ENCODE measurements around the gene TNFRSF4. TPM values are rescaled to one million over a fixed set of nuclear protein-coding genes. Genes with fewer than 3 reads are reported as not detected.
"Not testable (repeated sequence)": the region's sequence is repeated elsewhere in the genome, so short reads cannot be mapped to it uniquely, and the experiment has no call there.

The TNFRSF4 gene
- total and polyA plus RNA-seq, 10 of the 15 experiments (the other 5 are each of a cell fraction or from before 2014, with no cell fraction given), result 0.05 to 7.3 (median 2.5) TPM; not detected in 1

- no peak for TF ChIP-seq E2F8 (IDR thresholded peaks at IDR 0.05; ENCODE audit: low read depth, partially characterized antibody)
Measured at GRCh38 chr1:1250786-1251284, 36.9 kb upstream of the TNFRSF4 start (continued).

- H3K9ac ChIP-seq (ENCODE audit: control insufficient read depth, insufficient read depth, low read length), result not testable (repeated sequence)
Measured at GRCh38 chr1:1248009-1248913, 34.3 kb upstream of the TNFRSF4 start.

More at GRCh38 chr1:1248009-1248913, 34.3 kb upstream of the TNFRSF4 start:
- ATAC-seq; H3K9me3 ChIP-seq (replicated peaks; ENCODE audit: control insufficient read depth, insufficient read depth, low read length); DNase-seq (ENCODE audit: low read depth, low spot score); SMC1A ChIA-PET (ENCODE audit: uncharacterized antibody, unreplicated experiment); H2AFZ ChIP-seq (ENCODE audit: control insufficient read depth, low read depth, low read length); in situ Hi-C loops (cut with MboI); RAD21 ChIA-PET (ENCODE audit: unreplicated experiment); H3K4me3 ChIP-seq; H3K36me3 ChIP-seq (ENCODE audit: control insufficient read depth in 2 of 2, insufficient read depth in 2 of 2, low read length in 1 of 2); POLR2A ChIA-PET; H3K27ac ChIP-seq (ENCODE audit: control insufficient read depth, insufficient read depth); H3K79me2 ChIP-seq (ENCODE audit: control insufficient read depth, insufficient read depth, low read length); FAIRE-seq; CTCF ChIA-PET; H3K4me2 ChIP-seq (ENCODE audit: control insufficient read depth, insufficient read depth); H3K27me3 ChIP-seq (replicated peaks in 1 of 2; ENCODE audit: control insufficient read depth in 2 of 2, insufficient read depth in 2 of 2, low read length in 1 of 2); H4K20me1 ChIP-seq (ENCODE audit: control insufficient read depth, insufficient read depth); intact Hi-C loops (cut with micrococcal nuclease; ENCODE audit: unreplicated experiment); BruUV-seq (replicated peaks): not testable (repeated sequence)
- H3K4me1 ChIP-seq (ENCODE audit: control insufficient read depth, insufficient read depth, low read length), result peaks cover 12% of the 10 kb centered on the region
- 70% methylated on average over 19 of the region's 21 CpGs for WGBS (ENCODE audit: insufficient coverage, insufficient replicate concordance, low lambda C conversion rate, missing lambda C conversion rate)
